ENCODE measurements around the gene AFMID.
"Not testable (repeated sequence)": the region's sequence is repeated elsewhere in the genome, so short reads cannot be mapped to it uniquely, and the experiment has no call there.

Gene AFMID, protein sequence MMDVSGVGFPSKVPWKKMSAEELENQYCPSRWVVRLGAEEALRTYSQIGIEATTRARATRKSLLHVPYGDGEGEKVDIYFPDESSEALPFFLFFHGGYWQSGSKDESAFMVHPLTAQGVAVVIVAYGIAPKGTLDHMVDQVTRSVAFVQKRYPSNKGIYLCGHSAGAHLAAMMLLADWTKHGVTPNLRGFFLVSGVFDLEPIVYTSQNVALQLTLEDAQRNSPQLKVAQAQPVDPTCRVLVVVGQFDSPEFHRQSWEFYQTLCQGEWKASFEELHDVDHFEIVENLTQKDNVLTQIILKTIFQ

DNA sequence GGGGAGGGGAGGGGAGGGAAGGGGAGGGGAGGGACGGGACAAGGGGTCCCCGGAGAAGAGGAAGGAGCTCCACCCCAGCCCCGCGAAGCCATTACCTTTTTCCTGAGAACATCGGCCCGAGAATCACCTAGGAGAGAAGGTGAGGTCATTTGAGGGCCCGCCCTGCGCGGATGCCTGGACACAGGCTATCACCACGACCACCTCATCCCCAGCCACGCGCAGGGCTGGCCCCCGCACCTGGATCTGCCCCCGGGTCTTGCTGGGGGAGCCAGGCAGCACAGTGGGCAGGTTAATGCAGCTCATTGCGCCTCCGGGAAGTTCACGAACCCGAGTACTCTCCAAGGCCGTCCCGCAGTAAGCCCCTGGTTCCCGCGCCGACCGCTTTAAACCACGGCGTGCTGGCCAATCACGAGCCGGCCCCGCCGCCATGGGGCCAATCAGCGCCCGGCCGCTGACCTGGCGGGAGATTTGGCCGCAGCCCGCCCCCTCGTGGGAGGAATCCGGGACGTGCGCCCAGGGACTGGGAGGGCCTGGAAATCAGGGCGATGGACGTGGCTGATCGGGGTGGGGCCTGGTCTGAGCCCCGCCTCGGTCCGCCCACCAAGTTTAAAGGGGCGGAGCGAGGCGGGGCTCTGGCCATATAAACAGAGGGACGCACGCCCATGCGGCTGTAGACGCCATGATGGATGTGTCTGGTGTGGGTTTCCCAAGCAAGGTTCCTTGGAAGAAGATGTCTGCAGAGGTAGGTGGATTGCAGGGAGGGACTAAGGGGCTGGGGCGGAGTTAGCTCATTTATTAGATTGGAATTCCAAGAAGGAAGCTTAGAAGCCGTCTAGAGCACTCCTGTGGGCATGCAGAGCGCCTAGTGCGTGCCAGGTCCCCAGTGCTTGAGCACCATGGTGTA lies at the start of gene AFMID, which contains the start of gene TK1:
TSS of gene AFMID (plus strand) at position 671 of the 904 bp plus-strand sequence. CDS start at position 680, 9 bp downstream.
TSS of gene TK1 (minus strand) at position 361 of the 904 bp plus-strand sequence. CDS start at position 303, 58 bp downstream.
- DNase-seq = peak in 5 of 6 experiments; percentile 56 to 79 (median 70)

DNA sequence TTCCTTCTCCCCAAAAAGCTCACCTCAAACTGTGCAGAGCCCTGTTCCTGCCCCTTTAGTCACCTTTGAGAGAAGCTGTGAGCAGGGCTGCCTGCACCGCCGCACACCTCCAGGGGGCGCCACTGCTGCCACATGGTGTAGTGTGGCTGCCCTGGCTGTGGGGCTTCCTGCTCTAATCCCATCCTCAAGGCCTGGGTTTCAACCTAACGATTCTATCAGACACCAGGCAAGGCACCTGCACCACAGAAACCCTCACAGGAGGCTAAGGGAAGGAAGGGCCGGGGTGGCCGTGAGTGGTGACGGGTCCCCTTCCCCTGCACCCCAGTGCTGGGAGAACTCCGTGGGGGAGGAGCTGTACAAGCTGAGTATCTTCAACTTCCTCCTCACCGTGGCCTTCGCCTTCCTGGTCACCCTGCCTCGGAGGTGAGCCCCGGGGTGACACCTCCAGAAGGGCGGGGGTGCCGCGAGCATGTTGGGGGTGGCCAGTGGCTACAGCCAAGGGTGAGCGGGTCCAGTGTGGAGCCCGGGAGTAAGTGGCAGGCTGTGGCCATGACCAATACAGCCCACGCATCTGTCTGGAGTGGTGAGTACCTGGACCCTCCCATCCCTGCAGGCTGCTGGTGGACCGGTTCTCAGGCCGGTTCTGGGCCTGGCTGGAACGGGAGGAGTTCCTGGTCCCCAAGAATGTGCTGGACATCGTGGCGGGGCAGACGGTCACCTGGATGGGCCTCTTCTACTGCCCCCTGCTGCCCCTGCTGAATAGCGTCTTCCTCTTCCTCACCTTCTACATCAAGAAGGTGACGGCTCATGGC lies 49.6 kb upstream of the AFMID start:
- DNase-seq = peak in 5 of 6 experiments; percentile 34 to 65 (median 55)

DNA sequence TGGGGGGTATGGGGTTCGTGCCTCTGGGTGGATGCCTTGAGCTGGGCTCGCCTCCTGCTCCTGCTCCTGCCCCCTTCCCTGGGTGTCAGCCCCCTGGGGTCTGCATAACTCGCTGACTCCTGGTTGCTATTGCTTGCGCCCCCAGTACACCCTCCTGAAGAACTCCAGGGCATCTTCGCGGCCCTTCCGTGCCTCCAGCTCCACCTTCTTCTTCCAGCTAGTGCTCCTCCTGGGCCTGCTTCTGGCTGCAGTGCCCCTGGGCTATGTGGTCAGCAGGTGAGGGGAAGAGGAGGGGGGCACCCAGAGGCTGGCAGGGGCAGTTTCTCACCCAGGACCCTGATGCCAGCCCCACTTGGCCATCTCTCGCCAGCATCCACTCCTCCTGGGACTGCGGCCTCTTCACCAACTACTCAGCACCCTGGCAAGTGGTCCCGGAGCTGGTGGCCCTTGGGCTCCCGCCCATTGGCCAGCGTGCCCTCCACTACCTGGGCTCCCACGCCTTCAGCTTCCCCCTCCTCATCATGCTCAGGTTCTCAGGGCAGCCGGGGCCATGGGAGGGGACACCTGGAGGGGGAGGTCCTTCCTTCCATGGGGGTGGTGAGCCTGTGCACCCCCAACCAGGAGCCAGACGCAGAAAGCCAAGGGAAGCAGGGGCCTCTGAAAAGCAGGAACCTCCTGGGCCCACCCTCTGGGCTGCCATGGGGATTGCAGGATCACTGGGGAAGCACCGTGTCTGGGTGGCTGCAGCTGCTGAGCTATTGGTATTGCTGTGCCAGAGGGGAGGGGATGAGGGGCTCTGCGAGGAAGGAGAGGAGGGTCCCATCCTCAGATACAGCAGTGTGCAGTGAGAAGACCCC lies 48.7 kb upstream of the AFMID start:
- no peak for DNase-seq

DNA sequence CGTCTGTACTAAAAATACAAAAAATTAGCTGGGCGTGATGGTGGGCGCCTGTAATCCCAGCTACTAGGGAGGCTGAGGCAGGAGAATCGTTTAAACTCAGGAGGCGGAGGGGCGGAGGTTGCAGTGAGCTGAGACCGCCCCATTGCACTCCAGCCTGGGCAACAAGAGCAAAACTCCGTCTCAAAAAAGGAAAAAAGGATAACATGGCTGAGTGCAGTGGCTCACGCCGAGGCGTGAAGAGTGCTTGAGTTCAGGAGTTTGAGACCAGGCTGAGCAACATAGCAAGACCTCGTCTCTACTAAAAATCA lies 47.3 kb upstream of the AFMID start:
- not testable (repeated sequence) for DNase-seq

DNA sequence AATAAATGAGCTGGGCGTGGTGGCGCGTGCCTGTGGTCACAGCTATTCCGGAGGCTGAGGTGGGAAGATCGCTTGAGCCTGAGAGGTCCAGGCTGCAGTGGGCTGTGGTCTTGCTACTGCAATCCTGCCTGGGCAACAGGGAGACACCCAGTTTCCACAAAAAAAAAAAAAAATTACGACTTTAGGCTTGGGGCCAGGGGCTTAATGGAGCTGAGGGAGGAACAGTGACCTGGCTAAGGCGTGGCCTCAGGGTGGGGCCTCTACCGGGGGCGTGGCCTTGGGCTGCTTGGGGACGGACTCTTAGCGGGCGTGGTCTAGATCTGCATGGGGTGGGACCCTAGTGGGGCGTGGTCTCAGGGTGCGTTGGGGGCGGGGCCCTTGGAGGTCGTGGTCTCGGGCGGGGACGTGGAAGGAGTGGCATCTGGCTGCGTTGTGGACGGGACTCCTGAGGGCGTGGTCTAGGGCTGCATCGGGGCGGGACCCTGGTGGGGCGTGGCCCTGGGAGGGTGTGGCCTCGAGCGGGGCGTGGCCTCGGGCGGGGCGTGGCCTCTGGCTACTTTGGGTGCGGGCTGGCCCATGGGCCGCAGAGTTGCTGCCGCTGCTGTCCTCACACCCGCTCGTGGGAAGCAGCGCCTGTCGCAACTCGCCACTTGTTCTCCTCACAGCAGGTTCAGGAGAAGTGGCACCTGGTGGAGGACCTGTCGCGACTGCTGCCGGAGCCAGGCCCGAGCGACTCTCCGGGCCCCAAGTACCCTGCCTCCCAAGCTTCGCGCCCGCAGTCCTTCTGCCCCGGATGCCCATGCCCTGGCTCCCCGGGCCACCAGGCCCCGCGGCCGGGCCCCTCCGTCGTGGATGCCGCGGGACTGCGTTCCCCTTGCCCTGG lies 46.8 kb upstream of the AFMID start:
- peak; percentile 89 to 97 (median 96) for DNase-seq

DNA sequence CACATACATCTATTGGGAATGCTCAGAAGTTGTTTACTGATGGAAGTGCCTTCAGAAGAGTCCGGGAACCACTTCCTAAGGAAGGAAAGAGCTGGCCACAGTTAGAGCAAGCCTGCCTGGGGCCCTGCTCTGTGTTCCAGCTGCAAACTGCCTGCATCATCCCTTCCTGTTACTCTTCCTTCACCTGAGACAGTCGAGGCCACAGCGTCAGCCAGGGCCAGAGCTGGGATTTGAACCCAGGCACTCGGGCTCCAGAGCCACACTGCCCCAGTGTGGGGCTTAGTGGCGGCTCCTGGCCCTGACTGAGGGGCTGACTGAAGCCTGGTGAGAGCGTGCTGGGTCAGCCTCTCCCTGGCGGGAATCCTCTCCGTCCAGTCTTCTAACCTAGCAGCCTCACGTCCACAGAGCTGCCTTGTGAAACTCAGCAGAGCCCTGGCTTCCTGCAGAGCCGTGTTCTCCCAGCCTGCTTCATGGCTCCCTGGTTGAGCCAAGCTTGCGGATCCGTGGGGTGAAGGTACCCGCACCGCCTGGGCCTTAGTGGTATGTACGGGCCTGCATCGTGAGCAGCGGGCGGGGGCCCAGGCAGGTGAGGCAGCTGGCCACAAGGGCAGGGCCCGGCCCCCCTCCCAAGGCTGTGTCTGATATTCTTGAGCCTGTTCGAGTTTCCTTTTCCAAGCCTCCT lies 45.6 kb upstream of the AFMID start:
- no peak for DNase-seq

DNA sequence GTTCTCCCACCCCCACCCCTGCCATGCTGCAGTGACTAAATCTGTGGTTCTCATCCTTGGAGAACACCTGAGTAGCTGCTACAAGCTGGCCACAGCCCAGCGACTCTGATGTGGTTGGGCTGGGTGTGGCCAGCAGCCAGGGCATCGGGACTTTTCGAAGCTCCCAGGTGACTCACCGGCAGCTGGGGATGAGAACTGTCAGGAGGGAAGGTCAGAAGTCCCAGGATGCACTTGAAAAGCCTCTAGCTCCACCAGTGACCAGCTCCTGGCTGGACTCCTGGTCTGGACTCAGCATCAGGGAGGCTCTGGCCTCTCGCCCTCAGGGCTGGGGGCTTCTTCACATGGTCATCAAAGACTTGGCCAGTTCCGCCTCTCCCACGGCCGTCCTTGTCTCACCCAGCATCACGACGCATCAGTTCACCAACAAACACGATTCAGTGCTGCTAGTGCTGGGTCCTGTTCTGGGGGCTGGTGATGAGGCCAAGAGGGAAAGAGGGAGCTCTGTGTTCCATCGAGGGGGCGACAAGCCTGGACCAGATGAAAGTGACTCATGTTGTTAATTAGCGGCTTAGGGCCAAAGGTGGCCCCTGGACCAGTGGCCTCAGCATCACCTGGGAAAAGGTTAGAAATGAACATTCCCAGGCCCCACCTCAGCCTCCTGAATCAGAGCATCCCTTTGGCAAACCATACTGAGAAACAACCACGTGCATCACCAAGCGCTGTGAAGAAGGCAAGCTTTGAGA lies 44.9 kb upstream of the AFMID start:
- DNase-seq = no peak

DNA sequence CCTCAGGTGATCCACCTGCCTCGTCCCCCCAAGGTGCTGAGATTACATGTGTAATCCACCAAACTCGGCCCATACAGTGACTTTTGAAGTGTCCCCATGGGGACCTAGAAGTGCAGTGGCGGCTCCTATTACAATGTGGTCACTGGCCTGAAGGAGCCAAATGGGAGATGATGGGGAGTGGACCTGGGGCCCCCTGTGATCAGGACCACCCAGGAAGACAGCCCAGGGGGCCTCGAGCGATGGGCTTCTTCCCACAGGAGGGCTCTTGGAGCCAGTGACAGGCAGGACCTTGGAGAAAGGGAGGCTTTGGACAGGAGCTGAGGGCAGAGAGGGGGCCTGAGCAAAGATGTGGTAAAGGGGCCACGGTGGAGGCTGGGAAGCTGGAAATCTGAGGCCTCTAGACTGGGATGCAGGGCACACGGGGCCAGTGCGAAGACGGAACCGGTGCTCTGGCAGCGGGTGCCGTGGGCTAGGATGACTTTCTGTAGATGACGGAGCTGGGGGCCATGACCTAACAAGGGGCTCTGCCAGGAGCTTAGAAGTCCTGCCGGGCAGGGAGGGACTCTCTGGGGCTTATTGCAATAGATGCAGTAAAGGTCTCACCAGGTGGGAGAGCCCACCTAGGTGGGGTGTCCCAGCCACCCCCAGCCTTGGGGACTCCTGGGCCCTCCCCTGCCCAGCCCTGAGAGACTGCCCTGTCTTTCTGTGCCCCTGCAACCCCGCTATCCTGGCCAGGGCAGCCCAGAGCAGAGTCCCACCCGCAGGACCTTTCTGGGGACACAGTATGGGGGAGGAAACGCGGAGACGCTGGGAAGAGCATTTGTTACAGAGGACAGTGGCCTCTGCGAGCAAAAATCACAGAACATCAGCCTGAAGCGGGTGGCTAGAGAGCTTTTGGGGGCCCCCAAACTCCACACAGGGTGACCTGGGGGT lies 43.7 kb upstream of the AFMID start:
- no peak for DNase-seq

DNA sequence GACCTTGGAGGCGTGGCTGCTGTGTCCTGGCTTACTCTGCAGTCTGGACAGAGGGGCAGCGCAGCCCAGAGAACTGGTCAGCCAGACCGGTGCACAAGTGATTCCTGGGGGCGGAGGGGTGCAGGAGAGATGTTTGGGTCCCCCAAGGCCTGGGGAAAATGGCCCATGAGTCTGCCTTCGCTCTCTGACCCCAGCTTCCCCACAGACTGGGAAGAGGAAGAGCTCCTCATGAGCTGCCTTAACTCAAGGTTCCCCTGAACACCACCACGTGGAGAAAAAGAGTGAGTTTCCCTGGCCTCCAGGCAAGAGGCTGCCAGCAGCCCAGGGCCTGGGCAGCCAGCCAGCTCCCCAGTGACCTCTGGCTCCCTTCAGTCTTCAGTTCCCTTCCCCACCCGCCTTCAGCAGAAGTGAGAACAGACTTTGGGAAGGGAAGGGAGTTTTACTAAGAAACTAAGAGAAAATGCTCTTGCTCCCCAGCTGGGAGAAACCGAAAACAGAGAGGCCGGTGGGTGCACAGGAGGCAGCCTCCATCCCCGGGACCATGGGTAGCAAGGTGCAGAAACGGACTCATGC lies 42.9 kb upstream of the AFMID start:
- DNase-seq = peak in 1 of 6 experiments; percentile 27

DNA sequence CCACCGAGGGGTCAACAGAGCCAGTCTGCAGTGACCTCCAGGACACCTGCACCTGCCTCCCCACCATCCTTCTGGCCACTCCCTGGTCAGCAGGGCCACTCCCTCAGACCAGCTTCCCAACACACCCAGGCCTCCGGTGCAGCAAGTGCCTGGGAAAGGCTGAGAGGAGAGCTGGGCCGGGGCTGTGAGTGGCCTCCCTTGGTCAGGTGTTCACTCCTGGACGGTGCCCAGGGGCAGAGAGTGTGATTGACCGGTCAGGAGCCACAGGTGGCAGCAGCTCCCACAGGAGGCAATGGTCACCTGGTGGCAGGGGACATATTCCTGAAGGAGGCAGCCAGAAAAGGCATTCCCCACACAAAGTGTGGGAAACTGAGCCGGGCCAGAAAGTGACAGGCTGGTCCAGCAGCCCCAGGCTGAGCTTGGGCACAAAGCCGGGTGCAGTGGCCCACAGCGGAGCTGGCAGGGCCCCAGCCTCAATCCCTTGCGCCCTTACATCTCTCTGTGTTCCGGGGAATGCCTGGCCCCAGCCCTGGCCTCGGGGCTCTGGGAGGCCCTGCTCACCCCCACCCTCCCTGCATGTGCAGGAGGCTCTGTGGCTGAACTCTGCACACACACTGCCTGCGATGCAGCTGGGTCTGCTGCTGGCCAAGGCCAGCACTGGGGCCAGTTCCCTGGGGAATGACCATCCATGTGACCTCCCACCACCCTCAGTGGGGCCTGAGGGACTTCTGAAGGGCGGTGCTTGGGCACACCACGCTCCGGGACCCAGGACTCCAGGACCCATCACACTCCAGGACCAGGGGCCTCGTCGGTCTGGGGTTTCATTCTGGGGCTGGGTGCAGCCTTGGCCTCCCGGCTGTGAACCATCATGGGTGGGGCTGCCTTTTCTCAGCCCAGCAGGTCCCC lies 42.2 kb upstream of the AFMID start:
- DNase-seq = no peak

DNA sequence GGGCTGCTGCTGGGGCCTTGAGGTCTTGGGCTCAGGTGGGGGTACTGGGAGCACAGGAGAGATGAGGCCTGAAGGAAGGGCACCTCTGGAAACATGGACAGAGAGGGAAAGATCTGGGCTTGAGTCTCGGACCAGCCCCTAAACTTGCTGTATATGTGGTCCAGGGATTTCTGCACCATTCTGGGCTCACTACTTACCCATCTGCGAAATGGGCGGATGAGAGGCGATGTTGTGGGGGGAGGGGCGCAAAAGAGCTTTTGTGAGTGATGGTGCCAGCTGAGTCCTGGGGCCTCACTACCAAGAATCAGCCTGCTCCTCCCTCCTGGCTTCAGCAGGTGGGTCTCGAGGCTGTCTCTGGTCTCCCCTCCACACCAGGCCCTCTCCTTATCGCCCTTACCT lies 40.7 kb upstream of the AFMID start:
- no peak for DNase-seq

DNA sequence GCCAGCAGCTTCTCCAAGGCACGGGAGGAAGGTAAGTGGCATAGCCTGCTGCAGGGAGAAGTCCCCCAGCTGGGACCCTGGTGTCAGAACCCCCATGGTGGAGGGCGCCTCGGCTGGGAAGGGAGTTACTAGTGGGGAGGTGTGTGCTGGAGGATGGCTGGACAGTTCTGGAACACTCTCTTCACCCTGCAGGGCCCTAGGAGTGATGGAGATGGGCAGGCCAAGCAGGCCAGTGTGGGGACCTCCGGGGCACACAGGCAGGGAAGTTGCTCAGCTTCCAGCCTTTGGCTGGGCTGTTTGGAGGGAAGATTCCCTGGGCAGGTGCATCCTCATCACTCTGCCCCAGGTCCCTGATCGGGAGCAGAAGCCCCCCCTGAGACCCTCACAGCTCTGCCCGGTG lies 40.3 kb upstream of the AFMID start:
- no peak for DNase-seq

DNA sequence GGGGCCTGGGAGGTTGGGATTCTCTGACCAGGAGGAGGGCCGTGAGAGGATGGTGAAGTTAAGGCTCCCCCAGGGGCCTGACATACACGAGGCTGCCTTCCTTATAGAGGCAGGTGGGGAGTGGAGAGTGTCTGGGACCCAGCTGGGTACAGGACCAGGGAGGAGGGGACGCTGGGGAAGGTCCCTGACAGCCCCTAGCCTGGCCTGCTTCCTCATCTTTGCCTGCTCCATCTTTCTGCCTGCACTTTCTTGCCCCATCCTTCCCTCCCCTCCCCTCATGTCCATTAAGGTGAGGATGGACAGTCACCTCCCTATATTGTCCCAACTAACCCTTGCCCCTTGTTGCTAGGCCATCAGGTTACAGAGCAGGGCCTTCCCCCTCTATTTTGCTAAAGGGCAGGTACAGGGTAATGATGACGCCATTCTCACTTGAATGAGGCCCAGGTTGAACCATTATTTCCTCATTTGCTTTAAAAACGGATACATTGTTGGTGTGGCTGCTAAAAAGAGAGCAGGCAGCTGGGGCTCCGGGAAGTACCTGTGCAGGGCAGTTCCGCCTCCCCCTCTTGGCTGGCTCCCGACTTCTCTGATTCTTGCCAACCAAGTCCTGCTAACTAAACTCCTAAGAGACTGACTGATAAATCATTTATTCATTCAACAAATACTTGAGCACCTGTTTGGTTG lies 39.7 kb upstream of the AFMID start:
- peak in 2 of 6 experiments; percentile 12 to 41 for DNase-seq

DNA sequence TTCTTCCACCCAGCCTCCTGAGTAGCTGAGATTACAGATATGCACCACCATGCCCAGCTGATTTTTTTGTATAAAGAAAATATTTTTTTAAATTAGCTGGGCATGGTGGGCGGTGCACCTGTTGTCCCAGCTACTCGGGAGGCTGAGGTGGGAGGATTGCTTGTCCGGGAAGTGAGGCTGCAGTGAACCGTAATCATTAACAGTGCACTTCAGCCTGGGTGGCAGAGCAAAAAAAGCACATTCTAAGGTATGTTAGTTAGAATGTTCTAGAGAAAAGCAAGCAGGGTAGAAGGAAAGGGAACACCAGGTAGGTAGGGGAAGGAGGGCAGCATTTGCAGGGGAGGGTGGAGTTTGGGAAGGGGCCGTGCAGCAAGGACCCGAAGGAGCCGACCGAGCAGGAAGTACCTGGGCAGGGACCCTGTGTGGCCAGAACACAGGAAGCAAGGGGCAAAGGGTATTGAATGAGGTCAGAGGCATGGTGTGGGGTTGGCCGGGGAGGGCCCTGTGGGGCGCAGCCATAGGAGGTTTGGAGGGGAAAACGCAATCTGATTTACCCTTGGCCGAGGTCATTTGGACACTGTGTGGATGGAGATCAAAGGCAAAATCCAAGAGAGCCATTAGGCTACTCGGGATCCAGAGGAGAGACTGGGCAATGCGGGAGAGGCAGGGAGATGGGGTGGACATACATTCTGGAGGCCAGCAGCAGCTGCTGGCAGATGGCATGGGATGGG lies 38.7 kb upstream of the AFMID start:
- DNase-seq = no peak

DNA sequence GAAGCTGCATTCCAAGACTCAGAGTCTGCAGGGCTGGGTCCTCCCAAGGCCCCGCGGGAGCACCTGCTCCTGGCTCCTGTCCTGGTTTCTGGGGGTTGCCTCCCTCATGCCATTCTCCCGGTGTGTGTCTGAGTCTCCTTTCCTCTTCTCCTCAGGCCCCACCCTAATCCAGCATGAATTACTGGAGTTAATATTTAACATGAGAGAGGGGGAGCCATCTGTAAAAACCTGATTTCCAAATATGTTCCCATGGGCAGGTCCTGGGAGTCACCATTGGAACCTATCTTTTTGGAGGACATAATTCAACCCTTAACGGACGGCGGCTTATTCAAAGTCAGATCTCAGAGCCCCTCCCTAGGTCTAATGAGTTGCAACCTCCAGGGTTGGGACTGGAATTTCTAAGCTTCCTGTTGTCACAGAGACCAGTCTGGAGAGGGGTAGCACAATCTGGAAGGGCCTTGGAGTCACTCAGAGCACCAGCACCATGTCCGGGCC lies 35.6 kb upstream of the AFMID start:
- DNase-seq = no peak

Data from stimulated activated naive CD4-positive, alpha-beta T cell (primary cell).